Middle frontal gyrus (tissue), 1 donor: ENCODE results near the gene DSG4.
"Not testable (repeated sequence)": the region's sequence is repeated elsewhere in the genome, so short reads cannot be mapped to it uniquely, and the experiment has no call there.

Experiments
- DNase-seq: peaks from one replicate; pipeline ENCODE4 v3.0.0-alpha.2; 2015; ENCODE audit warnings: low spot score; ENCODE audit errors: extremely low spot score

DSG4 gene, protein sequence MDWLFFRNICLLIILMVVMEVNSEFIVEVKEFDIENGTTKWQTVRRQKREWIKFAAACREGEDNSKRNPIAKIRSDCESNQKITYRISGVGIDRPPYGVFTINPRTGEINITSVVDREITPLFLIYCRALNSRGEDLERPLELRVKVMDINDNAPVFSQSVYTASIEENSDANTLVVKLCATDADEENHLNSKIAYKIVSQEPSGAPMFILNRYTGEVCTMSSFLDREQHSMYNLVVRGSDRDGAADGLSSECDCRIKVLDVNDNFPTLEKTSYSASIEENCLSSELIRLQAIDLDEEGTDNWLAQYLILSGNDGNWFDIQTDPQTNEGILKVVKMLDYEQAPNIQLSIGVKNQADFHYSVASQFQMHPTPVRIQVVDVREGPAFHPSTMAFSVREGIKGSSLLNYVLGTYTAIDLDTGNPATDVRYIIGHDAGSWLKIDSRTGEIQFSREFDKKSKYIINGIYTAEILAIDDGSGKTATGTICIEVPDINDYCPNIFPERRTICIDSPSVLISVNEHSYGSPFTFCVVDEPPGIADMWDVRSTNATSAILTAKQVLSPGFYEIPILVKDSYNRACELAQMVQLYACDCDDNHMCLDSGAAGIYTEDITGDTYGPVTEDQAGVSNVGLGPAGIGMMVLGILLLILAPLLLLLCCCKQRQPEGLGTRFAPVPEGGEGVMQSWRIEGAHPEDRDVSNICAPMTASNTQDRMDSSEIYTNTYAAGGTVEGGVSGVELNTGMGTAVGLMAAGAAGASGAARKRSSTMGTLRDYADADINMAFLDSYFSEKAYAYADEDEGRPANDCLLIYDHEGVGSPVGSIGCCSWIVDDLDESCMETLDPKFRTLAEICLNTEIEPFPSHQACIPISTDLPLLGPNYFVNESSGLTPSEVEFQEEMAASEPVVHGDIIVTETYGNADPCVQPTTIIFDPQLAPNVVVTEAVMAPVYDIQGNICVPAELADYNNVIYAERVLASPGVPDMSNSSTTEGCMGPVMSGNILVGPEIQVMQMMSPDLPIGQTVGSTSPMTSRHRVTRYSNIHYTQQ

DNA sequence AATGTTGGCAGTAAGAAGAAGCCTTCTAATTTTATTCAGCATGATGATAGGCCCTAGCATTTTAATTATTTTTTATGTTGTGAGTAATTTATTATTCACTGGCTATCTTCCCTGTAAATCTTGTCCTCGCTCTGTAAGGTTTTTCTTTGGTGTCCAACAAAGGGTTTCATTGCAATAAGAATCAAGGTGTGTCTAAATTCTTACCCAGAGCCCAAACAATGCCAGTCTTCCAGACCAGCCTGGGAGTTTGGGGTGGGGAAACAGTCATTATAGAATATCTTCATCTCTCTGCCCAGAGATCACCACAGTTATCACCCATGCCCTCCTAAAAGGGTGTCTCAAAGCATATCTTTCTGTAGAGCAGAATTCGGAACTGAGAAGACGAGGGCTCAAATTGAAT lies at the start of gene DSG4:
Gene DSG4, plus strand, starts transcription at position 301 of the 400 bp plus-strand sequence. CDS start 135 bp downstream, outside the sequence.
- DNase-seq: no peak

DNA sequence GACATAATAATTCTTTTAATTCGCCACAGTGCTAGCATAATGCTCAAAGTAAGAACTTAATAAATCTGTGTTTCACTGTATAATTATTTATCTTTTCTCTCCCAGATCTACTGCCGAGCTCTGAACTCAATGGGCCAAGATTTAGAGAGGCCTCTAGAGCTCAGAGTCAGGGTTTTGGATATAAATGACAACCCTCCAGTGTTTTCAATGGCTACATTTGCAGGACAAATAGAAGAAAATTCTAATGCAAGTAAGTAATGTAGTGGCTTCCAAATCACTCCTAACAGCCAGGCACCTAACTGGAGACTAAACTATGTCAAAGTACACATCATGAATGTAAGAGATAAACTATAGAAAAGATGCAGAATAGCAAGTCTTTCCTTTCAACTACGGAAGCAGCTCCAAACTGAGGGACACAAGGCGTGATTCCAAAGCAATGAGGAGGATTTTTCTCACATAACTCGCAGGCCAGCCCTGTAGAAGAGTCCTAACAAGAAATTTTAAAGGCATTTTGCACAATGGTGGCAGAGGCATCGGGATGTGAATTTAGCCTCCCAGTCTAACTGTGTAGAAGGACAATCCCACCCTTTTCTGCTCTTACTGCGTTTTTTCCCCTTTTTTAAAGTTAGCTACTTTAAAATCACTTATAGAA lies 46.7 kb upstream of the DSG4 start:
- no peak for DNase-seq

DNA sequence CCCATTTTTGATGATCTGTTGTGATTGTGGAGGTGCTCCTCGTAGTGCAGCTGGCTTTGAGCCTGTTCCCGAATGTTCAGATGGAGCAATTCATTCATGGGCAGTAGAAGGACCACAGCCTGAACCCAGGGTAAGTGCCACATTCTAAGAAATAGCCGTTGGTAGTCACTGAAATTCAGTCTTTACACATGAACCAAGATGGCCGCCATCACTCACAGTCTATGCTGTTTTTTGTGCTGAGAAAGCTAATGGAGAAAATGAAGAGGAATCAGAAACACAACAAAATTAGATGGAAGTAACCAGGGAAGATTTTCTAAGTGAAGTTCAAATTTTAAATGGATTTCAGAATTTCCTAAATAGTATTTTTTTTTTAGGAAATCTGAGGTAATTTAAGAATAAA lies 33.1 kb upstream of the DSG4 start:
- DNase-seq: no peak

DNA sequence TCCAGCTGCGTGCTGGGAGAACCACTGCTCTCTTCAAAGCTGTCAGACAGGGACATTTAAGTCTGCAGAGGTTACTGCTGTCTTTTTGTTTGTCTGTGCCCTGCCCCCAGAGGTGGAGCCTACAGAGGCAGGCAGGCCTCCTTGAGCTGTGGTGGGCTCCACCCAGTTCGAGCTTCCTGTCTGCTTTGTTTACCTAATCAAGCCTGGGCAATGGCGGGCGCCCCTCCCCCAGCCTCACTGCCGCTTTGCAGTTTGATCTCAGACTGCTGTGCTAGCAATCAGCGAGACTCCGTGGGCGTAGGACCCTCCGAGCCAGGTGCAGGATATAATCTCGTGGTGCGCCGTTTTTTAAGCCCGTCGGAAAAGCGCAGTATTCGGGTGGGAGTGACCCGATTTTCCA lies 23.2 kb upstream of the DSG4 start:
- DNase-seq: not testable (repeated sequence)

DNA sequence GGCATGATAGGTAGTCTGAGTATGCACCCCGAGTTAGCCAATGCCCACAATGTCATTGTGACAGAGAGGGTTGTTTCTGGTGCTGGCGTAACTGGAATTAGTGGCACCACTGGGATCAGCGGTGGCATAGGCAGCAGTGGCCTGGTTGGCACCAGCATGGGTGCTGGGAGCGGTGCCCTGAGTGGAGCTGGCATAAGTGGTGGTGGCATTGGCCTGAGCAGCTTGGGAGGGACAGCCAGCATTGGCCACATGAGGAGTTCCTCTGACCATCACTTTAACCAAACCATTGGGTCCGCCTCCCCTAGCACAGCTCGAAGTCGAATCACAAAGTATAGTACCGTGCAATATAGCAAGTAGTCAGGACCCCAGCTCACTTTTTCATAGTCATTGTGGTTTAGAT lies 21.6 kb upstream of the DSG4 start:
- no peak for DNase-seq

DNA sequence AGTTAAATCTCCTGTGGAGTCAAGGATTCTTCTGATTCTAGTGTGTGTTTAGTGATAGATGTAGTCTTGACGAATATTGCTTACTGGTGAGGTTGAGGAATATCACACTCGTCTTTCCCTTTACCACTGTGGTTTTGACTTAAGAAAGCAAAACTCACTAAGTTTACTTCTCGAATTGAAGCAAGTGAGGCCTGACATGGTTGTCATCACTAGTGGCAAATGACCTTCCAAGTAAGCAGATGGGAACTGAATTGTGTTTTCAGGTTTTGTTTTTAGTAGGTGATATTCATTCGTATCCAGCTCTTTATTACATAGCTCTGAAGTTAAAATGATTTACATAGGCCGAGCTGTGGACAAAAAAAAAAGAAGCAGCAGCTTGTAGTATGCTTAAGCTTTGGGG lies 20.6 kb upstream of the DSG4 start:
- no peak for DNase-seq

DNA sequence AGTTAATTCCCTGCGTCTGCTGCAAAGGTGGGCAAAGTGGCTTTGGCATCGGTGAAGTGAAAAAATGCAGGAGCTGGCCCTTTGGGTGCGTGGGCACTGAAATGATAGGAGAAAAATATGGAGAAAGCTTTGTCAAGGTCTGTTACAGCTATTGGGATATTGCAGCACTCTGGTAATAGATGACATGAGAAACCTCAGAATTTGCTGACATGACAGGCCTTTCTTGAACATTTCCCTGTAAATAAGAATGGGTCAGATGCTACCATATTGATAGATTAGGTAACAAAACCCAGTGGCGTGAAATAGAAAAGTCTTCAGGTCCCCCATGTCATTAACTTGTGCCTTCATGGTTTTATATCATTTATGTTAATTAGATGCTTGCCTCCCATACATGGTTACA lies 12.4 kb upstream of the DSG4 start:
- no peak for DNase-seq

DNA sequence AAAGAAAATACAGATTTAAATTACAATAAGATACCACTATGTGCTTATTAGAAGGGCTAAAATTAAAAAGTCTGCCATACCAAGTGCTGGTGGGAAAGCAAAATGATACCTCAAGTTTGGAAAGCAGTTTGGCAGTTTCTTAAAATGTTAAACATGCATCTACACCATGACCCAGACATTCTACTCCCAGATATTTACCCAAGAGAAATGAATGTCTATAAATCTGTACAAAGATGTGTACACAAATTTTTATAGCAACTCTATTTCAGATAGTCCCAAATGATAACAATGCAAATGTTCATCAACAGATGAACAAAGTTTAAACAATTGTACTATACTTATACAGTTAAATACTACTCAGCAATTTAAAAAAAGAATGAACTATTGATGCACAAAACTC lies 7.1 kb upstream of the DSG4 start:
- DNase-seq: no peak

DNA sequence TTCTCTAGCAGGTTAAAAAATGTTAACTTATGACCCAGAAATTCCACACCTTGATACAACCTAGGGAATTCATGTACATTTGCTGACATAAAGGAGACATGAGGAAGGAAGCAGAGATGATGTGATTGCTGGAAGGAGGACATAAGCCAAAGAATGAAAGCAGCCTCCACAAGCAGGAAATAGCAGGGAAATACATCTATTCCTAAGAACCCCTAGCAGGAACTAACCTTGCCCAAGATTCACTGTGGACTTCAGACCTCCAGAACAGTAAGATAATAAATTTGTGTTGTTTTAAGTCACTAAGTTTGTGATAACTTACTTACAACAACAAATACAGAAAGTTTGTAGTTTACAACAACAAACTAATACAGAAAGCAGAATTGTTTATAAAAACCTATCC lies 4.6 kb upstream of the DSG4 start:
- DNase-seq: no peak

DNA sequence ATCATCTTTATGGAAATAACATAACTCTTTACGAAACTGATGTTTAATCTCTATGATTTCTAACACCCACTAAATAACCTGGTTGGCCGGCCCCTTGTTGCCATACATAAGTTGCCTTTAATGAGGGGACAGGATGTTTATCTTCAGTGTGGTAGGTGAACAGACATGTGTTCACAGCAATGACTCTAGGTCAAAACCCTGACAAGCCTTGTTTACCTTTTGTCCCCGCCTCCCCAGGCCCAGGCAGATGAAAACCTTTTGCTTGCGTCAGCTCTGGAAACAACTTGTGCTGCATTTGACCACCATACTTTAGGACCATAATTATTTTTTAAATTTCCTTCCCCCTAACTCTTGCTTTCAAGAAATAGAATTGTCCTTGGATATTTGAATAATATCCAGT lies 2.9 kb upstream of the DSG4 start:
- no peak for DNase-seq

DNA sequence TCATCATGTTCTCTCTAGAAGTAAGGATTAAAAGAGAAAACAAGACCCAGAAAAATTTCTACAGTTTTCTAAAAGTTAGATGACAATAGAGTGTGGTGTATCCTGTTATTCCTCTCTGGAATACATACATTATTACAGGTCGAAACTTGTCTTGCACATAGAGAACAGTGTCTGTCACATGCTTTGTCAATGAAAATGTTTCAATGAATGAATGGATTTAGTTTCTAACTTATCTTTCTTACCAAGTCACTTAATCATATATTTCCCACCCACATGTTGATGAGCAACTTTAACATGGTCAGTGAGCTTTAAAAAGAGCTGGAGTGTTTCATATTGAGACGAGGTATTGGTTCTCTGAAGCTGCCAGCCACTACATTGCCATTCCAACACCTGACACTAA lies 4.3 kb downstream of the DSG4 start:
- no peak for DNase-seq

DNA sequence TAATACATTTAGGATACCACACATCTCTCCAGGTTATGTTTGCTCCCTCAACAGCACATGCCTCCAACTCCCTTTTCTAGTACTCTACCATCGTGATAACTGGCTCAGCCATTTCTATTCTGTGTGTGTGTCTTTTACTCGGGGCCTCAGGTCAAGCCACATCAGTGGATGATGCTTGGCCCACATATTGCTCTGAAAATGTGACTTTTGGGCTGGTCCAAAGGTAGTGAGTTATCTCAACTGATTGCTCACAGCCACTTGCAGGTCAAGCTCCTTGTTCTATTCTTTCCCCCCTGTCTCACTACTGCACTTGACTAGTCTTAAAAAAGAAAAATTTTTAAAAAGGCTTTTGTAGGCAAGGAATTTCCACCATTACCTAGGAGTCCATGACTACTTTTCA lies 5.5 kb downstream of the DSG4 start:
- no peak for DNase-seq

DNA sequence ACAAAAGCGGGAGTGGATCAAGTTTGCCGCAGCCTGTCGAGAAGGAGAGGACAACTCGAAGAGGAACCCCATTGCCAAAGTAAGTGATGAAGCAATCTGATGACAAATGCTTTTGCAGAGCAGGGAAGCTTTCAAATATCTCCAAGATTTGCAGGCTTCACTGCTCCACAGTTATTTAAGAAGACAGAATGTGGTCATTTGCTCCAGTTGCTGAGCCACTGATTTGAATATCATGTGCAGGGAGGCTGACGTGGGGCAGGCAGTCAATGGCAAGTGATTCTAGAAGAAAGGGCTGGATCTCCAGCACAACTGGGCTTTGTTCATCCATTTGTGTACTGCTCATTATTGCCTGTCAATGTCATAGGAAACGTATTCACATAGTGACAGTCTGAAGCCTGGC lies 10.2 kb downstream of the DSG4 start:
- DNase-seq: no peak

DNA sequence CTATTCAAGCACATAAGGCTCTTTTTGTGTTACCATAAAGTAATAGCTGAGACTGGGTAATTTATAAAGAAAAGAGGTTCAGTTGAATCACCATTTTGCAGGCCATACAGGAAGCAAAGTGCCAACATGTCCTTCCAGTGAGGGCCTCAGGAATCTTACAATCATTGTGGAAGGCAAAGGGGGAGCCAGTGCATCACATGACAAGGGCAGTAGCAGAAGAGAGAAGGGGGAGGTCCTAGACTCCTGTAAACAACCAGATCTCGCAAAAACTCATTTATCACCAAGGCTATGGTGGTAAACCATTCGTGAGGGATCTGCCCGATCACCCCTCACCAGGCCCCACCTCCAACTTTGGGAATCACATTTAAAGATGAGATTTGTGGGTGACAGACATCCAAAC lies 16.7 kb downstream of the DSG4 start:
- DNase-seq: no peak

DNA sequence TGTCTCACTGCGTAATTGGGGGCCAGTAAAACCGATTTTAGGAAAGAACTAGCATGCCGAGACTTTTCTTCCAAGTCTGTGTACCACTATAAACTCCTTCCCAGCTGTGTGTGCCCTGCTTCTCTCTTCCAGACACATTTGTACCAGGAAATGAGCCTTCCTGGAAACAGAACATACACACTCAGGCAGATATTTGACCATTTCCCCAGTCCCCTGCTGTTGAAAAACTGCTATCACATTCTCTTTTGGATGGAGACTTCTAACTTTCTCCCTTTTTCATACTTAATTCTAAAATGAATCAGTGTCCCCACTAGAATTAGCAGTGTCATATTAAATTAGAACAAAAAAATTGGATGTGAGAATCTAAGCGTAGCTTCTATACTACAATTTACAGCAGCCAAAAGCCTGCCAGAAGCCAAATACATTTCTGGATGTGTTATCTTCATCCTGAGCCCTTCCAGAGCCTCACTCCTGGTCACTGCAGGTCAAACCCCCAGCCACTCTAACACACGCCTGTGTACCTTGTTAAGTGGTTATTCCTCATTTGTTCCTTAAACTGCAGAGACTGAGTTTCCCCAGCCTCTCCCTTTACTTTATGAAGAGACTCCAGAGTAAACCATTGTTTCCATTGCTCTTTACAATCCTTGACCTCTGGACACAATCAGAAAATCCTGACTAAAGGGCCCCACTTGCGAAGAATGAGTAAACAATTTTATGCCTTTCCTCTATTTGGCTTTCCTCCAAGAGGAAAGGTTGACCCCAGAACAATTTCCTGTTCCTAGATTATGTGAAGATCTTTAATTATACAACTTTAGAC lies 20.4 kb downstream of the DSG4 start:
- DNase-seq: no peak

DNA sequence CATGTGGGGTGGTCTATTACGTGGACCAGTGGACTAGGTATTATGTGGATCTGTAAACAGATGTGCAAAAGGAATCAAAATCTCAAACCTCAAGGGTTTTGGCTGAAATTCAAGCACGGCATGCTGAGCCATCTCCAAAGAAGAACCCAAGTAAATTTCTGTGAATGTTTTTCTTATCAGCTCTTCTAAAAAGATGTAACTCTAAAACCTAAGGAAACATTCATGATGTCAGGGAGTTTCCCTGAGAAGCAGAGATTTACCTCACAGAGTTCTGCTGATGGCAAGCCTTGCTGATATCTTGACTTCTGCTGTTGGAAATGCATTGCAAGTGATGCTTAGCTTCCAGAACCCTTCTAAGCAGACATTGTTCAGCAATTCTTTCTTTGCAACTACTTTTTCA lies 21.6 kb downstream of the DSG4 start:
- no peak for DNase-seq

DNA sequence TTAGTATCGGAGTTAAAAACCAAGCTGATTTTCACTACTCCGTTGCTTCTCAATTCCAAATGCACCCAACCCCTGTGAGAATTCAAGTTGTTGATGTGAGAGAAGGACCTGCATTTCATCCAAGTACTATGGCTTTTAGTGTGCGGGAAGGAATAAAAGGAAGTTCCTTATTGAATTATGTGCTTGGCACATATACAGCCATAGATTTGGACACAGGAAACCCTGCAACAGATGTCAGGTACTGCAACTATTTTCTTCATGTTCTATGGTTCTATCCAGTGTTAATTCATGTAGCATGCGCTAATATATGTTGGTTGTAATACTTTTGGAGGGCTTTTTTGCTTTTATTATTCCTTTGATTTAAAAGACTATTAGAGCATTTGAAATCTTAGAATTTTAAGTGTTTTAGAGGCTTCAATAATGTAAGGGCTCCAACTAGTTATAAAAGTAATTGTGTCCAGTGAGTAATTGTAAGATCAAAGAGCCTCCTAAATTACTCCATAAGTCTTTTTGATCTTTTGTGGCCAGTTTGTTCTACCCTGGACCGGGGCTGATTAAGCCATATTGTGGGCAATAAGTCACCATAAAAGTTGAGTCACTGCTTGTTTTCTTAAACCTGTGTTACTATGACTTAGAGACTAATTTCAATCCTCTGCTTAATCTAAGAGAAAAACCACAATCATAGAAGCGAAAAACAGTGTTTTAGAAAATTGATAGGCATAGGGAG lies 22.9 kb downstream of the DSG4 start:
- no peak for DNase-seq

DNA sequence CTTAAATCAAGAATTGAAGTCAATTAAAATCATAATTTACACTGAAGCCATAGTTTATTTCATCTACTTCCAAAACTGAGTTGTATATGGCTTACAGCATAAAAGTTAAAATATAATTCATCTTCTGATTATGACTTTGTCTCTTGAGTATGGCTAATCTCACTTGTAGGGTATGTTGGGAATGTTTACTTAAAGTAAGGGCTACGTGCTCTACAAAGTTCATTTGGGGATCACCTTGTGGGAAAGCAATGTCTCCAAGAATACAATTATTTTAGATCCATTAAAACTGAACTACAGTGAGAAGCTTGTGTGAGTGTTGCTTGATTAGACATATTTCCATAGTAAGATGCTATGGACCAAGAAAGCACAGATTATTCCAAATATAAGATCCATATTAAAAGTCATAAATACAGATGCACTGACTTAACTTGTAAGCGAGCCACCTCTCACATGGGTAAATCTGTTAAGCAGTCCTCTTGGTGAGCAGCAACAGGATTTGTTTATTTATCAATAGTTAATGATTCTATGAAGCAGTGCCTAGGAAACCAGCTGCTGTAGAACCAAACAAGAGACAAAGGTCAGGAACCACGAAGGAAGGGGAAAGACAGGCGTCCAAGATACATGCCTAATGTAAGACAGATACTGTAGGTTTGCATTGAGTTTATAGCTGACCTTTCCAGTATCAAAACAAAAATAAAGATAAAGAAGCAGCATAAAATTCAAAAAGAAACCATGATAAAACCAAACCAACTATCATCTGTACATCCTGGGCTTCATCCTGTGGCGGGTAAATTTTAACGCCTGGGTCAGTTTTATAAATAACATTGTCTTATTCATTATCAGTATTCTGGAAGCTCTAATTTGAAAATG lies 24.8 kb downstream of the DSG4 start:
- no peak for DNase-seq

DNA sequence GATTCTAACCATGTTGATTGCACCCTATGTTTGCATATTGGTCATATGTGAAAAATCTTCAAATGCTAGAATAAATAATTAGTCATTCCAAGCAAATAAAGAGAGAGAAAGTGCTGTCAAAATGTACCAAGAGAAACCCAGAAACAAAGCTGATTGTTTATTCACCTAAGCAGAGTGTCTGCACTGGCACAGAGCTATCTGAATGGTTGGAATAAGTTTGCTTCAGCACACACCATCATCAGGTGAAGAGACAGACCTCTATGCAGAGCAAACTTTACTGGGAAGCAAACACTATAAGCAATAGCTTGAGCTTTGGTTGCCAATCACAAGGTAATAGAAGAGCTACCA lies 25.4 kb downstream of the DSG4 start:
- no peak for DNase-seq
